BLaER1 treated with 17β-estradiol and CSF1 and Interleukin-3, amounts not matched to agents 10 nM and 100 nM (cell line): ENCODE data around the gene TMEM273.
A peak's percentile ranks its signal among the peaks of the same experiment; 100 is the strongest.

Experiments
- H3K27ac ChIP-seq, 11 experiments: shearing (Covaris generic); formaldehyde crosslinking; 2 replicates each; pipeline ENCODE4 v1.8.1; 2022
- H3K27me3 ChIP-seq, 11 experiments: shearing (Covaris generic); formaldehyde crosslinking; 2 replicates each; pipeline ENCODE4 v1.8.1; 2022
- H3K36me3 ChIP-seq, 11 experiments: shearing (Covaris generic); formaldehyde crosslinking; 2 replicates each; pipeline ENCODE4 v1.8.1; 2022
- H3K4me1 ChIP-seq, 10 experiments: shearing (Covaris generic); formaldehyde crosslinking; 2 replicates each; pipeline ENCODE4 v1.8.1; 2022
- H3K4me2 ChIP-seq, 11 experiments: shearing (Covaris generic); formaldehyde crosslinking; 2 replicates each; pipeline ENCODE4 v1.8.1; 2022
- H3K4me3 ChIP-seq, 10 experiments: shearing (Covaris generic); formaldehyde crosslinking; 2 replicates each; pipeline ENCODE4 v1.8.1; 2022
- H3K9ac ChIP-seq, 11 experiments: shearing (Covaris generic); formaldehyde crosslinking; 2 replicates each; pipeline ENCODE4 v1.8.1; 2022
- H3K9me3 ChIP-seq, 11 experiments: shearing (Covaris generic); formaldehyde crosslinking; replicated peaks in 1 of 11; 2 replicates each; pipeline ENCODE4 v1.8.1; 2022
- H4K20me1 ChIP-seq, 11 experiments: shearing (Covaris generic); formaldehyde crosslinking; 2 replicates each; pipeline ENCODE4 v1.8.1; 2022
- Cebpa-rat ChIP-seq, 11 experiments: shearing (Covaris generic); IDR thresholded peaks; 2 replicates each; pipeline ENCODE4 v1.8.1; 2022

Gene TMEM273

GRCh38 chr10:49182776-49183175 lies 5.4 kb downstream of the TMEM273 start:
- Histone ChIP-seq H3K4me3 (no peak overlapping the region), H4K20me1 (peaks cover 0 to 40% (median 4%) of the 10 kb centered on the region in 11 experiments; a peak in 9 of 22 replicates), H3K36me3 (peaks cover 0 to 8% (median 0%) of the 10 kb centered on the region in 11 experiments; a peak in 1 of 22 replicates), H3K27me3 (no peaks in the 10 kb centered on the region), H3K27ac (0 out of 22 replicates have a peak overlapping the region, but pooled peaks of 1 of the 11 experiments have one; percentile 28), H3K4me2 (peak overlapping the region in 5 of 11 experiments; percentile 46 to 98 (median 94); a peak in 9 of 22 replicates), H3K4me1 (peaks cover 47 to 100% (median 91%) of the 10 kb centered on the region in 10 experiments), H3K9ac (no peak overlapping the region), H3K9me3 (no peaks in the 10 kb centered on the region)
- TF ChIP-seq Cebpa-rat (IDR thresholded peaks at IDR 0.05) = no peak

GRCh38 chr10:49180444-49180860 lies 7.7 kb downstream of the TMEM273 start:
- TF ChIP-seq Cebpa-rat (IDR thresholded peaks at IDR 0.05) = no peak
- Histone ChIP-seq H3K4me1 (peaks cover 45 to 100% (median 88%) of the 10 kb centered on the region in 10 experiments), H3K27me3 (no peaks in the 10 kb centered on the region), H3K27ac (no peak overlapping the region), H3K9me3 (no peaks in the 10 kb centered on the region), H3K4me2 (peak overlapping the region in 7 of 11 experiments; percentile 2 to 96 (median 88); a peak in 11 of 22 replicates), H3K36me3 (peaks cover 0 to 17% (median 0%) of the 10 kb centered on the region in 11 experiments; a peak in 1 of 22 replicates), H3K9ac (no peak overlapping the region), H3K4me3 (no peak overlapping the region), H4K20me1 (peaks cover 0 to 60% (median 9%) of the 10 kb centered on the region in 11 experiments; a peak in 12 of 22 replicates)

GRCh38 chr10:49179699-49180443 lies 8.3 kb downstream of the TMEM273 start:
- no peaks in the 10 kb centered on the region for H3K9me3 ChIP-seq
- no peak overlapping the region; a peak in 1 of 22 replicates for H3K9ac ChIP-seq
- peak overlapping the region in 8 of 11 experiments; percentile 21 to 96 (median 84); a peak in 14 of 22 replicates for H3K4me2 ChIP-seq
- H3K4me3 ChIP-seq = no peak overlapping the region
- TF ChIP-seq Cebpa-rat (IDR thresholded peaks at IDR 0.05) = no peak
- H3K27ac ChIP-seq = peak overlapping the region in 2 of 11 experiments; percentile 48 to 90; a peak in 4 of 22 replicates
- no peaks in the 10 kb centered on the region for H3K27me3 ChIP-seq
- peaks cover 41 to 100% (median 88%) of the 10 kb centered on the region in 10 experiments for H3K4me1 ChIP-seq
- peaks cover 0 to 17% (median 0%) of the 10 kb centered on the region in 11 experiments; a peak in 1 of 22 replicates for H3K36me3 ChIP-seq
- H4K20me1 ChIP-seq = peaks cover 0 to 65% (median 15%) of the 10 kb centered on the region in 11 experiments; a peak in 12 of 22 replicates

GRCh38 chr10:49178489-49179471 lies 9.4 kb downstream of the TMEM273 start:
- Histone ChIP-seq H3K4me2 (peak overlapping the region in 9 of 11 experiments; percentile 19 to 96 (median 80); a peak in 15 of 22 replicates), H3K4me1 (peaks cover 41 to 100% (median 88%) of the 10 kb centered on the region in 10 experiments), H3K4me3 (no peak overlapping the region), H3K27ac (peak overlapping the region in 4 of 11 experiments; percentile 8 to 91 (median 86); a peak in 7 of 22 replicates), H3K36me3 (peaks cover 0 to 17% (median 0%) of the 10 kb centered on the region in 11 experiments; a peak in 1 of 22 replicates), H4K20me1 (peaks cover 0 to 75% (median 26%) of the 10 kb centered on the region in 11 experiments; a peak in 13 of 22 replicates), H3K27me3 (no peaks in the 10 kb centered on the region), H3K9me3 (no peaks in the 10 kb centered on the region), H3K9ac (peak overlapping the region in 1 of 11 experiments; percentile 44; a peak in 2 of 22 replicates)
- TF ChIP-seq Cebpa-rat (IDR thresholded peaks at IDR 0.05) = no peak

GRCh38 chr10:49177391-49178355 lies 10.5 kb downstream of the TMEM273 start:
- peak overlapping the region; percentile 25 to 96 (median 65); a peak in 21 of 22 replicates for H3K4me2 ChIP-seq
- H3K27ac ChIP-seq = peak overlapping the region in 10 of 11 experiments; percentile 30 to 91 (median 63); a peak in 20 of 22 replicates
- H3K27me3 ChIP-seq = no peaks in the 10 kb centered on the region
- peaks cover 46 to 100% (median 88%) of the 10 kb centered on the region in 10 experiments for H3K4me1 ChIP-seq
- no peaks in the 10 kb centered on the region for H3K9me3 ChIP-seq
- no peak overlapping the region for H3K4me3 ChIP-seq
- no peak for TF ChIP-seq Cebpa-rat (IDR thresholded peaks at IDR 0.05)
- peaks cover 0 to 82% (median 37%) of the 10 kb centered on the region in 11 experiments; a peak in 14 of 22 replicates for H4K20me1 ChIP-seq
- peaks cover 0 to 17% (median 0%) of the 10 kb centered on the region in 11 experiments; a peak in 2 of 22 replicates for H3K36me3 ChIP-seq
- H3K9ac ChIP-seq = peak overlapping the region in 9 of 11 experiments; percentile 5 to 71 (median 32); a peak in 11 of 22 replicates

- H3K9me3 ChIP-seq = no peaks in the 10 kb centered on the region
- peak overlapping the region; percentile 25 to 96 (median 65); a peak in 21 of 22 replicates for H3K4me2 ChIP-seq
- peak overlapping the region in 8 of 11 experiments; percentile 30 to 91 (median 73); a peak in 16 of 22 replicates for H3K27ac ChIP-seq
- H3K4me3 ChIP-seq = 0 out of 20 replicates have a peak overlapping the region, but pooled peaks of 1 of the 10 experiments have one; percentile 16
- H3K4me1 ChIP-seq = peaks cover 57 to 100% (median 92%) of the 10 kb centered on the region in 10 experiments
- H3K36me3 ChIP-seq = peaks cover 0 to 17% (median 0%) of the 10 kb centered on the region in 11 experiments; a peak in 2 of 22 replicates
- no peaks in the 10 kb centered on the region for H3K27me3 ChIP-seq
- H3K9ac ChIP-seq = peak overlapping the region in 5 of 11 experiments; percentile 7 to 71 (median 58); a peak in 6 of 22 replicates
- TF ChIP-seq Cebpa-rat (IDR thresholded peaks at IDR 0.05) = no peak
- H4K20me1 ChIP-seq = peaks cover 0 to 88% (median 48%) of the 10 kb centered on the region in 11 experiments; a peak in 14 of 22 replicates
Measured at GRCh38 chr10:49176310-49177268, 11.6 kb downstream of the TMEM273 start.
